Measurements from ENCODE around the gene WWOX. TPM values are rescaled to one million over a fixed set of nuclear protein-coding genes. Genes with fewer than 3 reads are reported as not detected.

Gene WWOX
- total RNA-seq, 1 experiment from 2014 or later, result 15.6 TPM

DNA sequence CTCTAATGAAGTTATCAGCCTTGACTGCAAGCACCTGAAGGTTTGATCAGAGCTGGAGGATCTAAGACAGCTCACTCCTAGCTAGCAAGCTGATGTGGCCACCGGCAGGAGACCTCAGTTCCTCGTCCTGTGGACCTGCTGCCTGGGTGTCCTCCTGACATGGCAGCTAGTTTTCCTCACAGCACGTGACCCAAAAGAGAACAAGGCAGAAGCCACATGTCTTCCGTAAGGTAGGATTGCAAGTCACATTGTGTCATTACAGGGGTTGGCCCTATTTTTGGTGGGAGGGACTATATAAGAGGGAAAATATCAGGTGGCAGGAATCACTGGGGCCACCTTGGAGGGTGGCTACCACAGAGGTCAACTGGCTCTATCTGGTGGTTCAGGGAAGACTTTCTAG is 18.1 kb upstream of the WWOX start:
- H3K27me3 Mint-ChIP-seq (ENCODE audit: low read depth), result peaks cover 97% of the 10 kb centered on the region

More for the DNA sequence above, 18.1 kb upstream of the WWOX start:
- Histone ChIP-seq H3K56ac (ENCODE audit: insufficient read length, low read depth, low read length) (no peak overlapping the region), H3K27ac (ENCODE audit: insufficient read length, low read depth, low read length) (no peak overlapping the region), H3K14ac (ENCODE audit: insufficient read depth, low read length) (no peak overlapping the region), H3K79me1 (ENCODE audit: insufficient read depth, low read depth, low read length, poor library complexity, severe bottlenecking) (no peaks in the 10 kb centered on the region), H3K4ac (ENCODE audit: low read depth, low read length) (no peak overlapping the region), H4K5ac (ENCODE audit: insufficient read length, low read depth, low read length) (no peak overlapping the region), H3K27me3 (ENCODE audit: insufficient read depth, low read length) (peaks cover 34% of the 10 kb centered on the region; the same call in 1 of the 2 replicates), H3K23me2 (ENCODE audit: insufficient read length, low read depth, low read length, poor library complexity, severe bottlenecking) (no peaks in the 10 kb centered on the region), H4K20me1 (ENCODE audit: control insufficient read depth, insufficient read depth, insufficient read length) (no peaks in the 10 kb centered on the region), H3K18ac (ENCODE audit: insufficient read length, low read depth, low read length) (no peak overlapping the region), H3K9me3 (ENCODE audit: control insufficient read depth, low read depth, low read length) (no peaks in the 10 kb centered on the region), H3K79me2 (ENCODE audit: insufficient read depth, low read length) (no peaks in the 10 kb centered on the region), H2BK20ac (ENCODE audit: low read depth, low read length, poor library complexity, severe bottlenecking) (no peak overlapping the region), H2BK5ac (ENCODE audit: insufficient read length, low read length) (no peak overlapping the region), H3K4me1 (ENCODE audit: insufficient read depth, low read length) (no peaks in the 10 kb centered on the region), H3K23ac (ENCODE audit: insufficient read length, low read depth, low read length) (no peak overlapping the region), H2BK15ac (ENCODE audit: low read depth, low read length) (no peak overlapping the region), H2AK5ac (ENCODE audit: insufficient read length, low read length) (no peak overlapping the region), H3K9ac (ENCODE audit: extremely low read depth, insufficient read length, low read length) (no peak overlapping the region), H2BK120ac (ENCODE audit: low read depth, low read length, poor library complexity, severe bottlenecking) (no peak overlapping the region), H3T11ph (ENCODE audit: low read length) (no peak overlapping the region), H2AFZ (ENCODE audit: low read length) (no peak overlapping the region), H2BK12ac (ENCODE audit: insufficient read length, low read depth, low read length) (no peak overlapping the region), H4K8ac (replicated peaks; ENCODE audit: insufficient read length, low read depth, low read length) (no peak overlapping the region), H3K4me2 (ENCODE audit: insufficient read depth, insufficient read length, low read length) (no peak overlapping the region), H4K91ac (ENCODE audit: insufficient read length, low read depth, low read length) (no peak overlapping the region)
- TF ChIP-seq, protein P1, sequence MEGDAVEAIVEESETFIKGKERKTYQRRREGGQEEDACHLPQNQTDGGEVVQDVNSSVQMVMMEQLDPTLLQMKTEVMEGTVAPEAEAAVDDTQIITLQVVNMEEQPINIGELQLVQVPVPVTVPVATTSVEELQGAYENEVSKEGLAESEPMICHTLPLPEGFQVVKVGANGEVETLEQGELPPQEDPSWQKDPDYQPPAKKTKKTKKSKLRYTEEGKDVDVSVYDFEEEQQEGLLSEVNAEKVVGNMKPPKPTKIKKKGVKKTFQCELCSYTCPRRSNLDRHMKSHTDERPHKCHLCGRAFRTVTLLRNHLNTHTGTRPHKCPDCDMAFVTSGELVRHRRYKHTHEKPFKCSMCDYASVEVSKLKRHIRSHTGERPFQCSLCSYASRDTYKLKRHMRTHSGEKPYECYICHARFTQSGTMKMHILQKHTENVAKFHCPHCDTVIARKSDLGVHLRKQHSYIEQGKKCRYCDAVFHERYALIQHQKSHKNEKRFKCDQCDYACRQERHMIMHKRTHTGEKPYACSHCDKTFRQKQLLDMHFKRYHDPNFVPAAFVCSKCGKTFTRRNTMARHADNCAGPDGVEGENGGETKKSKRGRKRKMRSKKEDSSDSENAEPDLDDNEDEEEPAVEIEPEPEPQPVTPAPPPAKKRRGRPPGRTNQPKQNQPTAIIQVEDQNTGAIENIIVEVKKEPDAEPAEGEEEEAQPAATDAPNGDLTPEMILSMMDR (conservative IDR thresholded peaks at IDR 0.05), result no peak
- DNase-seq, result no peak
- no peaks in the 10 kb centered on the region for H3K9me3 Mint-ChIP-seq
- no peak overlapping the region for H3K4me3 Mint-ChIP-seq
- H3K36me3 Mint-ChIP-seq (ENCODE audit: insufficient read depth in 1 of 3, low read depth in 3 of 3), result no peaks in the 10 kb centered on the region
- peaks cover 0 to 5% of the 10 kb centered on the region in 2 experiments; a peak in 1 of 4 replicates for H3K4me1 Mint-ChIP-seq
- WGBS (ENCODE audit: extremely low coverage, insufficient read length, low lambda C conversion rate), result no CpG with 5 or more reads among the region's 4 CpGs
- no peak overlapping the region for H3K27ac Mint-ChIP-seq
